ENCODE data around the gene HYOU1. TPM values are rescaled to one million over a fixed set of nuclear protein-coding genes. Genes with fewer than 3 reads are reported as not detected.
"Not testable (repeated sequence)": the region's sequence is repeated elsewhere in the genome, so short reads cannot be mapped to it uniquely, and the experiment has no call there.

Gene HYOU1
- polyA plus RNA-seq, 1 donor (not counting 4 experiments of a cell fraction or from before 2014, with no cell fraction given) = 119 TPM

DNA sequence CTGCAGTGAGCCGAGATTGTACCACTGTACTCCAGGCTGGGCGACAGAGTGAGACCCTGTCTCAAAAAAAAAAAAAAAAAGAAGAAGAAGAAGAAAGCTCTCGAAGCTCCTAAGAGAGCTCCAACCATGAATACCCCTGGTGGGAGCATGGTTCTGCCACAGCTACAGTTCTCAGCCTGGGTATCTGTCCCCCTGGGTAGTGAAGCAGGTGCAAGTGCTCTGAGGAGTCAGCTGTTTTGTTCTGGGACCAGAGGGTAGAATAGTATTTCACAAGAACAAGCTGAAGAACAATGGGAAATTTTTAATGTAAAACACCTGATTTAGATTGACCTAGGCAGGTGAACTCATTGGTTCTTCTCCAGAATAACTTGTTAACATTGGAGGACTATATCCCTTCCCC is 4.3 kb upstream of the HYOU1 start:
- Histone ChIP-seq H3K4me3 (ENCODE audit: control insufficient read depth in 2 of 3, extremely low read depth in 1 of 3, insufficient read depth in 2 of 3, low read depth in 1 of 3, low read length in 3 of 3) (no peak overlapping the region), H4K20me1 (ENCODE audit: control insufficient read depth, extremely low read depth, insufficient read depth, low read length) (no peaks in the 10 kb centered on the region), H3K4me1 (ENCODE audit: control insufficient read depth, extremely low read depth, insufficient read depth, low read length) (peaks cover 6% of the 10 kb centered on the region), H3K79me2 (ENCODE audit: control insufficient read depth, insufficient read depth, low read length) (peaks cover 10% of the 10 kb centered on the region), H3K27ac (ENCODE audit: control insufficient read depth, insufficient read depth, low read length) (no peak overlapping the region), H3K9me1 (ENCODE audit: control insufficient read depth, extremely low read depth, insufficient read depth, low read length) (no peaks in the 10 kb centered on the region), H3K27me3 (ENCODE audit: control insufficient read depth, extremely low read depth, insufficient read depth, low read length) (no peaks in the 10 kb centered on the region), H3K9me3 (ENCODE audit: control insufficient read depth, low read depth, low read length) (no peaks in the 10 kb centered on the region), H3K4me2 (ENCODE audit: control insufficient read depth, extremely low read depth, insufficient read depth, low read depth, low read length) (no peak overlapping the region), H3K9ac (ENCODE audit: control insufficient read depth, extremely low read depth, insufficient read depth, low read length) (no peak overlapping the region), H2AFZ (ENCODE audit: control insufficient read depth, low read length) (no peak overlapping the region), H3K36me3 (ENCODE audit: control insufficient read depth in 2 of 2, extremely low read depth in 1 of 2, insufficient read depth in 2 of 2, low read length in 2 of 2) (no peaks in the 10 kb centered on the region)
- dilution Hi-C loops (cut with MboI; ENCODE audit: extremely low pct_ligation_motif_present, low sequenced_read_pairs) = no loop called here
- no peak for TF ChIP-seq EZH2 (IDR thresholded peaks at IDR 0.05; ENCODE audit: low read length)
- TF ChIP-seq, protein P1, sequence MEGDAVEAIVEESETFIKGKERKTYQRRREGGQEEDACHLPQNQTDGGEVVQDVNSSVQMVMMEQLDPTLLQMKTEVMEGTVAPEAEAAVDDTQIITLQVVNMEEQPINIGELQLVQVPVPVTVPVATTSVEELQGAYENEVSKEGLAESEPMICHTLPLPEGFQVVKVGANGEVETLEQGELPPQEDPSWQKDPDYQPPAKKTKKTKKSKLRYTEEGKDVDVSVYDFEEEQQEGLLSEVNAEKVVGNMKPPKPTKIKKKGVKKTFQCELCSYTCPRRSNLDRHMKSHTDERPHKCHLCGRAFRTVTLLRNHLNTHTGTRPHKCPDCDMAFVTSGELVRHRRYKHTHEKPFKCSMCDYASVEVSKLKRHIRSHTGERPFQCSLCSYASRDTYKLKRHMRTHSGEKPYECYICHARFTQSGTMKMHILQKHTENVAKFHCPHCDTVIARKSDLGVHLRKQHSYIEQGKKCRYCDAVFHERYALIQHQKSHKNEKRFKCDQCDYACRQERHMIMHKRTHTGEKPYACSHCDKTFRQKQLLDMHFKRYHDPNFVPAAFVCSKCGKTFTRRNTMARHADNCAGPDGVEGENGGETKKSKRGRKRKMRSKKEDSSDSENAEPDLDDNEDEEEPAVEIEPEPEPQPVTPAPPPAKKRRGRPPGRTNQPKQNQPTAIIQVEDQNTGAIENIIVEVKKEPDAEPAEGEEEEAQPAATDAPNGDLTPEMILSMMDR (optimal IDR thresholded peaks at IDR 0.05 in 1 of 3, IDR thresholded peaks at IDR 0.05 in 1 of 3, conservative IDR thresholded peaks at IDR 0.05 in 1 of 3; ENCODE audit: extremely low read depth in 1 of 3, insufficient read depth in 2 of 3, low read length in 3 of 3) = no peak
- DNase-seq (ENCODE audit: low read depth, low spot score) (no peak), FAIRE-seq (no peak)

DNA sequence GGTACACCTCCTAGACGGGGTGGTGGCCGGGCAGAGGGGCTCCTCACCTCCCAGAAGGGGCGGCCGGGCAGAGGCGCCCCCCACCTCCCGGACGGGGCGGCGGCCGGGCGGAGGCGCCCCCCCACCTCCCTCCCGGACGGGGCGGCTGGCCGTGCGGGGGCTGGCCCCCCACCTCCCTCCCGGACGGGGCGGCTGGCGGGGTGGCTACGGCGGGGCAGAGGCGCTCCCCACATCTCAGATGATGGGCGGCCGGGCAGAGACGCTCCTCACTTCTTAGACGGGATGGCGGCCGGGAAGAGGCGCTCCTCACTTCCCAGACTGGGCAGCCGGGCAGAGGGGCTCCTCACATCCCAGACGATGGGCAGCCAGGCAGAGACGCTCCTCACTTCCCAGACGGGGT is 2.1 kb upstream of the HYOU1 start:
- H4K20me1 ChIP-seq (ENCODE audit: control insufficient read depth, extremely low read depth, insufficient read depth, low read length); H3K27ac ChIP-seq (ENCODE audit: control insufficient read depth, insufficient read depth, low read length); H3K9me1 ChIP-seq (ENCODE audit: control insufficient read depth, extremely low read depth, insufficient read depth, low read length); H3K9ac ChIP-seq (ENCODE audit: control insufficient read depth, extremely low read depth, insufficient read depth, low read length); dilution Hi-C loops (cut with MboI; ENCODE audit: extremely low pct_ligation_motif_present, low sequenced_read_pairs); H3K27me3 ChIP-seq (ENCODE audit: control insufficient read depth, extremely low read depth, insufficient read depth, low read length); H3K4me2 ChIP-seq (ENCODE audit: control insufficient read depth, extremely low read depth, insufficient read depth, low read depth, low read length); H3K9me3 ChIP-seq (ENCODE audit: control insufficient read depth, low read depth, low read length); H3K4me3 ChIP-seq (ENCODE audit: control insufficient read depth in 2 of 3, extremely low read depth in 1 of 3, insufficient read depth in 2 of 3, low read depth in 1 of 3, low read length in 3 of 3); DNase-seq (ENCODE audit: low read depth, low spot score); H2AFZ ChIP-seq (ENCODE audit: control insufficient read depth, low read length); FAIRE-seq: not testable (repeated sequence)
- Histone ChIP-seq H3K36me3 (ENCODE audit: control insufficient read depth in 2 of 2, extremely low read depth in 1 of 2, insufficient read depth in 2 of 2, low read length in 2 of 2) (peaks cover 13 to 15% of the 10 kb centered on the region in 2 experiments), H3K4me1 (ENCODE audit: control insufficient read depth, extremely low read depth, insufficient read depth, low read length) (peaks cover 11% of the 10 kb centered on the region), H3K79me2 (ENCODE audit: control insufficient read depth, insufficient read depth, low read length) (peaks cover 29% of the 10 kb centered on the region)

DNA sequence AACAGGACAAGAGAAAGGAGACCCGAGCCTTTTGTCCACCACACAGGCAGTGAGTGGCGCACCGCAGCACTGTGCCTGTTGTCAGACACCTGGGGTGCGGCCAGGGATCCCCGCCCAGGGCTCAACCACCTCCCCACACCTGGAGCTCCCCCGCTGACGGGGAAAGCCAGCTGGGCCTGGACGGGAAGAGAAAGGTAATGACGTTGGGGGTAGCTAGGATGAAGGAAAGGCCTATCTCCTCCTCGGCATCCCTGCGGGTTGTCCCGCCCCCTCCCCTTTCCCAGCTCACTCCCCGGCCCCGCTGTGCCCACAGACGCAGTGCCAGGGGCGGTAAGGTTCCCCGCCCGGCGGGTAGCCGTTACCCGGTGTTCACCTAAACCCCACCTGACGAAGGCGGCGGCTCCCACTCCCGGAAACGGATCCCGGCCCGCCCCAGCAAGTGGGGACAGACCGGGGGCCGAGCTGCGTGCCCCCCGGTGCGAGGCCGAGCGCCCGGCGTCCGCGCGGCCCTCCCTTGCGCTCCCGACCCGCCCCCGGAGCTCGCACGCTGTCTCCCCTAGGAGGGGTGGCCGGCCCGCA is 495 bp downstream of the HYOU1 start:
- H3K4me3 ChIP-seq (ENCODE audit: control insufficient read depth in 2 of 3, extremely low read depth in 1 of 3, insufficient read depth in 2 of 3, low read depth in 1 of 3, low read length in 3 of 3) = peak overlapping the region; percentile 76 to 92 (median 77)
- peak overlapping the region; percentile 89 for H3K4me2 ChIP-seq (ENCODE audit: control insufficient read depth, extremely low read depth, insufficient read depth, low read depth, low read length)
- H3K79me2 ChIP-seq (ENCODE audit: control insufficient read depth, insufficient read depth, low read length) = peaks cover 39% of the 10 kb centered on the region
- TF ChIP-seq, protein P1 (optimal IDR thresholded peaks at IDR 0.05 in 1 of 3, IDR thresholded peaks at IDR 0.05 in 1 of 3, conservative IDR thresholded peaks at IDR 0.05 in 1 of 3; ENCODE audit: extremely low read depth in 1 of 3, insufficient read depth in 2 of 3, low read length in 3 of 3) = no peak
- no peak for TF ChIP-seq EZH2 (IDR thresholded peaks at IDR 0.05; ENCODE audit: low read length)
- H3K9ac ChIP-seq (ENCODE audit: control insufficient read depth, extremely low read depth, insufficient read depth, low read length) = peak overlapping the region; percentile 87
- no peaks in the 10 kb centered on the region for H3K9me3 ChIP-seq (ENCODE audit: control insufficient read depth, low read depth, low read length)
- peak overlapping the region; percentile 69 for H2AFZ ChIP-seq (ENCODE audit: control insufficient read depth, low read length)
- H3K9me1 ChIP-seq (ENCODE audit: control insufficient read depth, extremely low read depth, insufficient read depth, low read length) = no peaks in the 10 kb centered on the region
- no peak for FAIRE-seq
- no peaks in the 10 kb centered on the region for H3K27me3 ChIP-seq (ENCODE audit: control insufficient read depth, extremely low read depth, insufficient read depth, low read length)
- H3K27ac ChIP-seq (ENCODE audit: control insufficient read depth, insufficient read depth, low read length) = peak overlapping the region; percentile 77
- H3K36me3 ChIP-seq (ENCODE audit: control insufficient read depth in 2 of 2, extremely low read depth in 1 of 2, insufficient read depth in 2 of 2, low read length in 2 of 2) = peaks cover 32 to 38% of the 10 kb centered on the region in 2 experiments
- peaks cover 4% of the 10 kb centered on the region for H4K20me1 ChIP-seq (ENCODE audit: control insufficient read depth, extremely low read depth, insufficient read depth, low read length)
- peaks cover 16% of the 10 kb centered on the region for H3K4me1 ChIP-seq (ENCODE audit: control insufficient read depth, extremely low read depth, insufficient read depth, low read length)
- DNase-seq (ENCODE audit: low read depth, low spot score) = no peak
- dilution Hi-C loops (cut with MboI; ENCODE audit: extremely low pct_ligation_motif_present, low sequenced_read_pairs) = no loop called here
